PC-3 (cell line): ENCODE results near the gene ATP6V1F. TPM values are rescaled to one million over a fixed set of nuclear protein-coding genes. Genes with fewer than 3 reads are reported as not detected.

Source experiments
- ATAC-seq: fragments of 200-7000 bp; cut with Tn5 transposase; 2 replicates; pipeline ENCODE4 v1.9.1; 2020; ENCODE audit warnings: mild to moderate bottlenecking, moderate library complexity
- BruUV-seq: library from RNA; stranded (reverse); fragments of 400-500 nt; replicated peaks from 2 replicates; lab custom pipeline; 2021; lab: Mats Ljungman, UMichigan
- CTCF ChIA-PET: fragments of 300-600 bp; sonication (Branson Sonifier 250); formaldehyde crosslinking; loops from one replicate; lab custom pipeline; 2022; ENCODE audit warnings: antibody characterized with exemption; lab: Charles Lee
- POLR2A ChIA-PET: fragments of 300-600 bp; sonication (Branson Sonifier 250); formaldehyde crosslinking; loops from one replicate; lab custom pipeline; 2022; ENCODE audit warnings: antibody characterized with exemption; ENCODE audit not compliant: unreplicated experiment; lab: Charles Lee
- DNase-seq: peaks from one replicate; pipeline ENCODE4 v3.0.0-alpha.2; 2015
- H2AFZ ChIP-seq: fragments of 300-600 bp; sonication (generic); 2 replicates; pipeline ENCODE4 v1.6.0; 2016; ENCODE audit warnings: antibody characterized with exemption, low read length
- H3F3A ChIP-seq: fragments of 300-600 bp; sonication (generic); one replicate; pipeline ENCODE4 v1.6.0; 2017; ENCODE audit warnings: antibody characterized with exemption, low read length, control low read depth, mild to moderate bottlenecking; ENCODE audit not compliant: unreplicated experiment
- H3K27ac ChIP-seq: fragments of 300-600 bp; sonication (generic); 2 replicates; pipeline ENCODE4 v1.5.1; 2016; ENCODE audit warnings: mild to moderate bottlenecking, low read length
- H3K27me3 ChIP-seq: fragments of 300-600 bp; sonication (generic); 2 replicates; pipeline ENCODE4 v1.6.1; 2016; ENCODE audit warnings: low read length, mixed read lengths
- H3K36me3 ChIP-seq: fragments of 300-600 bp; sonication (generic); 2 replicates; pipeline ENCODE4 v1.6.1; 2016; ENCODE audit warnings: low read depth, mixed run types, low read length, mixed read lengths
- H3K4me1 ChIP-seq: fragments of 300-600 bp; sonication (generic); 2 replicates; pipeline ENCODE4 v1.5.1; 2016; ENCODE audit warnings: low read length; ENCODE audit not compliant: insufficient read depth
- H3K4me2 ChIP-seq: fragments of 300-600 bp; sonication (generic); 2 replicates; pipeline ENCODE4 v1.6.0; 2016; ENCODE audit warnings: low read length
- H3K4me3 ChIP-seq: fragments of 300-600 bp; sonication (generic); 2 replicates; pipeline ENCODE4 v1.5.1; 2016; ENCODE audit warnings: mild to moderate bottlenecking, low read length, mixed read lengths
- H3K79me2 ChIP-seq: fragments of 300-600 bp; sonication (generic); 2 replicates; pipeline ENCODE4 v1.6.1; 2017; ENCODE audit warnings: low read length, mixed read lengths
- H3K9ac ChIP-seq: fragments of 300-600 bp; sonication (generic); 2 replicates; pipeline ENCODE4 v1.6.0; 2016; ENCODE audit warnings: mild to moderate bottlenecking, low read length
- H3K9me2 ChIP-seq: fragments of 300-600 bp; sonication (generic); replicated peaks from 2 replicates; pipeline ENCODE4 v1.6.1; 2016; ENCODE audit warnings: mixed run types, low read length, mixed read lengths
- H3K9me3 ChIP-seq: fragments of 300-600 bp; sonication (generic); 2 replicates; pipeline ENCODE4 v1.6.1; 2016; ENCODE audit warnings: low read length, mixed read lengths
- H4K20me1 ChIP-seq: fragments of 300-600 bp; sonication (generic); 2 replicates; pipeline ENCODE4 v1.6.1; 2016; ENCODE audit warnings: low read length, mixed read lengths
- EZH2 ChIP-seq: fragments of 300-600 bp; sonication (generic); IDR thresholded peaks from one replicate; pipeline ENCODE4 v1.6.1; 2017; ENCODE audit warnings: antibody characterized with exemption, mild to moderate bottlenecking, low read length; ENCODE audit not compliant: unreplicated experiment
- EZH2phosphoT487 ChIP-seq: fragments of 300-600 bp; sonication (generic); IDR thresholded peaks from 2 replicates; pipeline ENCODE4 v1.6.1; 2018; ENCODE audit warnings: mild to moderate bottlenecking, antibody characterized with exemption, low read length, borderline replicate concordance
- intact Hi-C: fragments of 100-400 bp; cut with micrococcal nuclease; formaldehyde crosslinking; loops from 2 replicates; pipeline ENCODE4 v1.9.0; 2023
- total RNA-seq: library from RNA; depleted of rRNA; stranded (reverse); fragments of >200 nt; gene quantifications from 2 replicates; pipeline ENCODE4 v1.2.3, GENCODE V29; 2014
- TF ChIP-seq, protein P1 (sequence below): fragments of 300-600 bp; sonication (generic); conservative IDR thresholded peaks from 2 replicates; pipeline ENCODE4 v1.5.1; 2017; ENCODE audit warnings: antibody characterized with exemption, low read depth, mild to moderate bottlenecking, low read length

The ATP6V1F gene
- total RNA-seq, 1 experiment from 2014 or later, result 131 TPM

DNA sequence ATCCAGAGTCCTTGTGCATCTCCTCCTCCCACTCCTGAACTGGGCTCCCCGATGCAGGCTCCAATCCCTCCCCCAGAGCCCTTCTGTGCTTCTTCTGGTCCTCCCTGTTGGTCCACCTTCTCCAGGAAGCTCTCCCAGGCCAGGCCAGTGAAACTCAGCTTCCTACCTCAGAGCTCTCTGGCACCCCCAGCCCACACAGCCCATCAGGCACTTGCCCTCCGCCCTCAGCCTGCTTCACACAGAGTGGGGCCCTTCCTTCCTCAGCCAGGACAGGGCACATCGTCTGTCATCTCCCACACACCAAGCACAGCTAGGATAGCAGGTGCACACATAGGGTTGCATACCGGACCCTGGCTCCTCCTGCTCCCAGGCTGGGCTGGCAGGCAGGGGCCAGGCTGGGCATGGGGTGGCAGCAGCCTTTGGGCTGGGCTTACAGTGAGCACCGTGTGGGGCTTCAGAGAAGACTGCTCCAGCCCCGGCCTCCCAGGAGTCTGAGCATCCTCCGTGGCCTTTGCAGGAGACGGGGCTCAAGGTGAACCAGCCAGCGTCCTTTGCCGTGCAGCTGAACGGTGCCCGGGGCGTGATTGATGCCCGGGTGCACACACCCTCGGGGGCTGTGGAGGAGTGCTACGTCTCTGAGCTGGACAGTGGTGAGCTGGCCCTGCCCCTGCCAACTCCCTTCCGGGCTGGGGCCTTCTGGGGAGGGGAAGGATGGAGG is 6.5 kb upstream of the ATP6V1F start:
- intact Hi-C loops, result no loop called here
- H3K9me2 ChIP-seq, result no peaks in the 10 kb centered on the region

DNA sequence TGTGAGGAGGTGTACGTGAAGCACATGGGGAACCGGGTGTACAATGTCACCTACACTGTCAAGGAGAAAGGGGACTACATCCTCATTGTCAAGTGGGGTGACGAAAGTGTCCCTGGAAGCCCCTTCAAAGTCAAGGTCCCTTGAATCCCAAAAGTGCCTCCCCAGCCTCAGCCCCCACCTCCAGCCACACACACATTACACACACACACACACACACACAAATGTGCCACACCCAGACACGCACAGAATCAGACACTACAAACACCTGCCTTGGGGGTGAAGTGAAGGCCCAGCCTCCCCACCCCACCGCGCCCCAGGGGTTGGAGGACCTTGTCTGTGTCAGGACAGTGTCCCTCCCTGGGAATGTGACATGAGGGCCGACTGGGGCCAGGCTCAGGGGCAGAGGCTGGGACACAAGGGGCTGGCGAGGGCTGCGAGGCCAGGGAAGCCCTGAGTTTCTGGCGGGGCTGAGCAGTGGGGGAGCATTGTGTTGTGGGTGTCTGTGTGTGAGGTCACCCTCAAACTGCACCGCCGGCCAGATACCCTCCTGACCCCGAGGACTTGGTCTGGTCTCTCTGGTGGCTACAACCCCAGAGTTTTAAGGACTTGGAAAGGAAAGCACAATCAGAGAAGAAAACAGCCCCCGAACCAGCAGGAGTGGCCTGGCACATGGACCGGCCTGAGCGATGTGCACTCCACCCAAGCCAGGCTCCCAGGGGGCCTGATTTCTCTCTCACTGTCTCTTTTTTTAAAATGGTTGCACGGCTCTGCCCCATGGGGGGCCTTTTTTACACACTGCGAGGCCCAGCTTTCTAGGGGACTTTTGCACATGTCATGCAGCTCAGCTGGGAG is 4.0 kb upstream of the ATP6V1F start:
- Histone ChIP-seq H3K4me3 (no peak overlapping the region), H3K27me3 (no peaks in the 10 kb centered on the region), H3K4me1 (peaks cover 5% of the 10 kb centered on the region; the same call in 1 of the 2 replicates), H3K36me3 (no peaks in the 10 kb centered on the region; the same call in 1 of the 2 replicates), H3F3A (no peaks in the 10 kb centered on the region), H3K4me2 (no peak overlapping the region), H2AFZ (no peak overlapping the region), H3K9me3 (no peaks in the 10 kb centered on the region), H3K27ac (no peak overlapping the region), H3K9me2 (no peaks in the 10 kb centered on the region), H4K20me1 (no peaks in the 10 kb centered on the region), H3K9ac (no peak overlapping the region), H3K79me2 (peaks cover 9% of the 10 kb centered on the region)
- ChIA-PET CTCF (no interaction called here), POLR2A (no interaction called here)
- TF ChIP-seq, protein P1, sequence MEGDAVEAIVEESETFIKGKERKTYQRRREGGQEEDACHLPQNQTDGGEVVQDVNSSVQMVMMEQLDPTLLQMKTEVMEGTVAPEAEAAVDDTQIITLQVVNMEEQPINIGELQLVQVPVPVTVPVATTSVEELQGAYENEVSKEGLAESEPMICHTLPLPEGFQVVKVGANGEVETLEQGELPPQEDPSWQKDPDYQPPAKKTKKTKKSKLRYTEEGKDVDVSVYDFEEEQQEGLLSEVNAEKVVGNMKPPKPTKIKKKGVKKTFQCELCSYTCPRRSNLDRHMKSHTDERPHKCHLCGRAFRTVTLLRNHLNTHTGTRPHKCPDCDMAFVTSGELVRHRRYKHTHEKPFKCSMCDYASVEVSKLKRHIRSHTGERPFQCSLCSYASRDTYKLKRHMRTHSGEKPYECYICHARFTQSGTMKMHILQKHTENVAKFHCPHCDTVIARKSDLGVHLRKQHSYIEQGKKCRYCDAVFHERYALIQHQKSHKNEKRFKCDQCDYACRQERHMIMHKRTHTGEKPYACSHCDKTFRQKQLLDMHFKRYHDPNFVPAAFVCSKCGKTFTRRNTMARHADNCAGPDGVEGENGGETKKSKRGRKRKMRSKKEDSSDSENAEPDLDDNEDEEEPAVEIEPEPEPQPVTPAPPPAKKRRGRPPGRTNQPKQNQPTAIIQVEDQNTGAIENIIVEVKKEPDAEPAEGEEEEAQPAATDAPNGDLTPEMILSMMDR, result no peak
- TF ChIP-seq EZH2 (no peak), EZH2phosphoT487 (no peak)
- ATAC-seq (no peak), DNase-seq (no peak)
- intact Hi-C loops, result no loop called here
- BruUV-seq, result no TSS peak

More for the DNA sequence above, 6.5 kb upstream of the ATP6V1F start:
- Histone ChIP-seq H3K4me3 (no peak overlapping the region), H3K9me3 (no peaks in the 10 kb centered on the region), H3K79me2 (no peaks in the 10 kb centered on the region), H3K4me1 (no peaks in the 10 kb centered on the region), H3K27ac (no peak overlapping the region), H3K9ac (no peak overlapping the region), H3K4me2 (no peak overlapping the region), H3F3A (no peaks in the 10 kb centered on the region), H4K20me1 (no peaks in the 10 kb centered on the region), H3K27me3 (no peaks in the 10 kb centered on the region), H3K36me3 (no peaks in the 10 kb centered on the region; the same call in 1 of the 2 replicates), H2AFZ (no peak overlapping the region)
- BruUV-seq, result no TSS peak
- POLR2A ChIA-PET, result interaction anchor here (0.5 kb wide), 1 partner anchor 174 kb away, joined by 3 read pairs; no protein-coding TSS in a partner anchor
- TF ChIP-seq EZH2phosphoT487, result no peak
- TF ChIP-seq EZH2, result no peak
- TF ChIP-seq, protein P1, result no peak
- CTCF ChIA-PET, result no interaction called here
- DNase-seq (no peak), ATAC-seq (no peak)
